Jurkat, Clone E6-1 (cell line): Measurements from ENCODE around the gene KIFC3.
"Not testable (repeated sequence)": the region's sequence is repeated elsewhere in the genome, so short reads cannot be mapped to it uniquely, and the experiment has no call there.

ENCODE experiments used
- DNase-seq: peaks from one replicate; pipeline ENCODE4 v3.0.0-alpha.2; 2011; ENCODE audit warnings: low read depth, low spot score
- H3K4me3 ChIP-seq: 2 replicates; pipeline ENCODE4 v1.5.1; 2011; ENCODE audit warnings: mild to moderate bottlenecking, low read length, control low read depth, moderate library complexity

KIFC3 gene

GRCh38 chr16:57795431-57795878 lies 6.8 kb downstream of the KIFC3 start:
- peak; percentile 72 for DNase-seq
- H3K4me3 ChIP-seq: no peak overlapping the region

GRCh38 chr16:57794849-57795430 lies 7.4 kb downstream of the KIFC3 start:
- H3K4me3 ChIP-seq: no peak overlapping the region
- DNase-seq: no peak

- DNase-seq: no peak
- H3K4me3 ChIP-seq: no peak overlapping the region
Observed at GRCh38 chr16:57791893-57792461, 10.3 kb downstream of the KIFC3 start.

GRCh38 chr16:57791195-57791892 lies 10.9 kb downstream of the KIFC3 start:
- no peak for DNase-seq
- H3K4me3 ChIP-seq: no peak overlapping the region

GRCh38 chr16:57788951-57789350 lies 13.3 kb downstream of the KIFC3 start:
- no peak for DNase-seq
- H3K4me3 ChIP-seq: no peak overlapping the region

GRCh38 chr16:57788252-57788841 lies 13.9 kb downstream of the KIFC3 start:
- DNase-seq: no peak
- no peak overlapping the region for H3K4me3 ChIP-seq

- no peak for DNase-seq
- H3K4me3 ChIP-seq: no peak overlapping the region
Observed at GRCh38 chr16:57787519-57787905, 14.8 kb downstream of the KIFC3 start.

DNA sequence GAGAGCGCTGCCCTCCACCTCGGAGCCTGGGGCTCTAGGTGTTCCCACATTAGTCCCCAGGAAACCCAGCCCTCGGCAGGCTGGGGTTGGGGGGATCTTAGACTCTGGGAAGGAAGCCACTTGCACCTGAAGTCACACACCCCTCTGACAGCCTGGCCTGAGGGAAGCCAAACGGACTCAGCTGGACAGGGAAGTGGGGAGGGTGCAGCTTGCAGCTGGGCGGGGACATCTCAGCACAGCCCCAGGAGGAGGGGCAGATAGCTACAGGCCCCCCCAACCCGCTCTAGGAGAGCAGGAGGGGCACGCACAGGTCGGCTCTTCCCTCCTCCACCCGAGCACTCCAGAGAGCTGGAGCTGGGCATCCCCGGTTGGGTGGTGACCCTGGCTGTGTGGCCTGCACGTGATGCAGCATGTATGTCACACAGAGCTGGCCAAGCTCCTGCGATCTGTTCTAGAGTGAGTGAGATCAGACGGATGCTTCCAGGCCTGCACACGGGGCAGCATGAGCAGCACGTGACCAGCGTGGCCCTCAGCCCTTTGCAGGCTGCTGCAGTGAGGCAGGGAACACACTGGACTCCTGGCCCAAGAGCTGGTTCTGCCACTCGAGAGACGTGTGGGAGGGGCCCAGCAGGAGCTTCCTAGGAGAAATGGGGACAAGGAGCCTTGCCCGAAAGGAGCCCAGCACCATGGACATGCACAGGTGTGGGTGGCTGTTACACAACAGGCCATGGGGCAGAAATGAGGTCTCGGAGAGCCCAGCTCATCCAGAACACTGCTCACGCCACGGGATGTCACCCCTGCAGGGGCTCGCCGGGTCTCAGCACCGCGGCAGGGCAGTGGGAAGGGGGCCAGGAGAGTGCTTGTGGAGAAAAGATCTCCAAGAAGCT lies 15.4 kb downstream of the KIFC3 start:
- no peak overlapping the region for H3K4me3 ChIP-seq
- no peak for DNase-seq

- no peak for DNase-seq
- no peak overlapping the region for H3K4me3 ChIP-seq
Observed at GRCh38 chr16:57785924-57786323, 16.4 kb downstream of the KIFC3 start.

GRCh38 chr16:57785385-57785784 lies 16.9 kb downstream of the KIFC3 start:
- H3K4me3 ChIP-seq: no peak overlapping the region
- no peak for DNase-seq

- DNase-seq: no peak
- no peak overlapping the region for H3K4me3 ChIP-seq
Observed at GRCh38 chr16:57784334-57784733, 18.0 kb downstream of the KIFC3 start.

DNA sequence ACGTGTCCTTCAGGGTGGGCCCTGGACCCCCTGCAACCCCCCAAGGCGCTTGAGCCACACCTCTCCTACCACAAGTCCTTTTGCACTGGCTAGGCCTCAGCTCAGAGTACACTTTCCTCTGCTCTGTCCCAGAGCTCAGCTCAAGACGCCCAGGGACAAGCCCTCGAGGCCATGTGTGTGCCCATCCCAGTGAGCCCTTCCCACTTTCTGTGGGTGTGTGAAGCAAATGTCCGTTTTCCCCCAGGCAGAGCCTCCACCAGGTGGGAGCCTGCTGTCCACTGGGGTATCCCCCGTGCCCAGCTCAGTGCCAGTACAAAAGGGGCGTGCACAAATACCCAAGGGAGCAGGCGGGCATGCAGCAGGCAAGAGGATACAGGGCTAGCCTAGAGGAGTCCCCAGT lies 18.4 kb downstream of the KIFC3 start:
- DNase-seq: no peak
- H3K4me3 ChIP-seq: no peak overlapping the region

DNA sequence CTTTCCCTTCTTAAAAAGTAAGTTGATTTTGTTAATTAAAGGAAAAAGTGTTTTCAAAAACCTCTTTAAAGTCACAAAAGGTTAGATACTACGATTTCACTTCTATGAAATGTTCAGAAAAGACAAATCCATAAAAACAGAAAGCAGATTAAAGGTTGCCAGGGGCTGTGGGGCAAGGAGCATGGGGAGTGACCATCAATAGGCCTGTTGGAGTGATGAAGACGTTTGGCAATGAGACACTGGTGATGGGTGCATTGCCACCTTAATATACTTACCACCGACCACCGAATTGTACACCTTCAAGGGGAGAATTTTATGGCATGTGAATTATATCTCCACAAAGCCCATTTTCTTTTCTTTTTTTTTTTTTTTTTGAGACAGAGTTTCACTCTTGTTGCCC lies 19.2 kb downstream of the KIFC3 start:
- H3K4me3 ChIP-seq: no peak overlapping the region
- DNase-seq: no peak

DNA sequence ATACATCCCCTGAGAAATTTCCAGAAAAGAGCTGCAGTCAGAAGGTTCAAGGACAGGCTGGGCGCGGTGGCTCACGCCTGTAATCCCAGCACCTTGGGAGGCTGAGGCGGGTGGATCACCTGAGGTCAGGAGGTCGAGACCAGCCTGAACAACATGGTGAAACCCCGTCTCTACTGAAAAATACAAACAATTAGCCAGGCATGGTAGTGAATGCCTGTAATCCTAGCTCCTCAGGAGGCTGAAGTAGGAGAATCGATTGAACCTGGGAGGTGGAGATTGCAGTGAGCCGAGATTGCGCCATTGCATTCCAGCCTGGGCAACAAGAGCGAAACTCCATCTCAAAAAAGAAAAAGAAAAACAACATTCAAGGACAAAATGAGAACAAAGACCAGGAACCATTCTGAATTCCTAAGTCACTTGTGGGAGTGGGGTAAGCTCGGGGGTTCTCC lies 19.7 kb downstream of the KIFC3 start:
- DNase-seq, H3K4me3 ChIP-seq: not testable (repeated sequence)

GRCh38 chr16:57781741-57782606 lies 20.3 kb downstream of the KIFC3 start:
- H3K4me3 ChIP-seq: no peak overlapping the region
- DNase-seq: no peak

DNA sequence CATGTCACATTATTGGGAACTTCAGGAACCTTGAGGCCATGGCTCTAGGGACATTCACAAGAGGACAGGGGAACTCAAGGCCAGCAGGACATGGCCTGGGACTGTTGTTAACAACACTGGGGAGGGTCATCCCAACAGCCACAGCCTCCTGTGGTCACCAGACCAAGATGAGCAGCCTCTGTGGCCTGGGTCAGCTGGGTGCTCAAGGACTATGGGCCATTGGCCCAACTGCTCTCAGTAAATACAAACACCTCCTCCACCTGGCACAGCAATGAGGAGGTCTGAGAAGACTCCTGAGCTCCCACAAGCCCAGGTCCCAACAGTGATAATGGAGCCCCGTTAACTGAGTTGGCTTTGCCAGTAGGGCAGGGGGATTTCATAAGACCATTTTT lies 20.9 kb downstream of the KIFC3 start:
- DNase-seq: no peak
- no peak overlapping the region for H3K4me3 ChIP-seq

DNA sequence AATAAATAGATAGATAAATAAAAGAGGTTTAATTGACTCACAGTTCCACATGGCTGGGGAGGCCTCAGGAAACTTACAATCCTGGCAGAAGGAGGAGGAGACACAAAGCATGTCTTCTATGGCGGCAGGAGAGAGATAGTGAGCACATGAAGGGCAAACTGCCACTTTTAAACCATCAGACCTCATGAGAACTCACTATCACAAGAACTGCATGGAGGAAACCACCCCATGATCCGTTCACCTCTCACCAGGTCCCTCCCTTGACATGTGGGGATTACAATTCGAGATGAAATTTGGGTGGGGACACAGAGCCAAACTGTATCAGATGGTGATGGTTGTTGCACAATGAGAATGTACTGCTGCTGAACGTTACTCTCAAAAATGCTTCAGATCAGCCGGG lies 22.5 kb downstream of the KIFC3 start:
- DNase-seq, H3K4me3 ChIP-seq: not testable (repeated sequence)

- DNase-seq: no peak
- no peak overlapping the region for H3K4me3 ChIP-seq
Observed at GRCh38 chr16:57778658-57779057, 23.6 kb downstream of the KIFC3 start.
